ENCODE results near the gene HLA-DMB.

The HLA-DMB gene

DNA sequence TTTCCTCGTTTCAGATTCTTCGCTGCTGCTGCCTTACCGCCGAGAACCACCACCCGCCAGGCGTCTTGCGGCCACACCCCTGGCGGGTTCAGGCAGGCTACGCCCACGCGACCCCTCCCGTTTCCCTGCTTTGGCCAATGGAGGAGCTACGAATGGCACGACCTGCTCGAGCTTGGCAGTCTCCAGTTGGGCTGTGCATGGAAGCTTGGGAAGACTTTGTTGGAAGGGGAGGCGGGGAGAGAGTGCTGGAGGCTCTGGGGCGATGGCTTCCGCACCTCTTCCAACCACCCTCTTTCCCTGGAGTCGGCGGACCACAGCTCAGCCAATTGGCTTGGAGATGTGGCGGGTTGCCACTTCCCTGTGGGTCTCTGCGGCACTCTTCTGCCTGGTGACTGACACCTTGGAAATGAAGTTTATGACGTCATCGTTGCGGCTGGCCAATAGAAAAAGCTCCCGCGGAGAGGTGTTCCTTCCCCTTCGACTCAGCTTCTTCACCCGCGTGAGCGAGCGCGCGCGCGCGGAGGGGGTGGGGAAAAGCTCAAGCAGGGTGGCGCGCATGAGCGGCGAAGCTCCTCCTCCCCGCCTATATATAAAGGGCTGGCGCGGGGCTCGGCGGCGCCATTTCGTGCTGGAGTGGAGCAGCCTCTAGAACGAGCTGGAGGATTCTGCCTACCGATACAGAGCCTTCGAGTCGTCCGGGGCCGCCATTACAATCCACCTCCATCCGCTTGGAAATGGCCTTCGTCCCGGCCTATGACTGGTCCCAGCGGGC, 30.9 kb upstream of the HLA-DMB start:
- DNase-seq (ENCODE audit: low spot score) = peak; percentile 100

DNA sequence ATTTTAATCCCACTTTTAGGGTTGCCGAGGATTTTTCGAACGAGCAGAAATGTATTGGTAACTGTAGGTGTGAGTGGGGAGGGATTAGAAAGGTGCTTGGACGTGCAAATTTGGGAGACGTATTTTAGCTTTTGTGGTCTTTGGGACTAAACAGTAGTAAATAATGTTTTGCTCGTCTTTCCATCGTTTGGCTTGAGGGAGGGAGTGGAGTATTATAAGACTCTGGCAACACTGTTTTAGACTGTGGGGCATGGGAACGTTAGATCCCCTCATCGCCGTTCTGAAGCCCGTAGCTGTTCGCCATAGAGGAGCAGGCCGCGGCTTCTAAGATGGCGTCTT, 30.4 kb upstream of the HLA-DMB start:
- DNase-seq (ENCODE audit: low spot score) = no peak

DNA sequence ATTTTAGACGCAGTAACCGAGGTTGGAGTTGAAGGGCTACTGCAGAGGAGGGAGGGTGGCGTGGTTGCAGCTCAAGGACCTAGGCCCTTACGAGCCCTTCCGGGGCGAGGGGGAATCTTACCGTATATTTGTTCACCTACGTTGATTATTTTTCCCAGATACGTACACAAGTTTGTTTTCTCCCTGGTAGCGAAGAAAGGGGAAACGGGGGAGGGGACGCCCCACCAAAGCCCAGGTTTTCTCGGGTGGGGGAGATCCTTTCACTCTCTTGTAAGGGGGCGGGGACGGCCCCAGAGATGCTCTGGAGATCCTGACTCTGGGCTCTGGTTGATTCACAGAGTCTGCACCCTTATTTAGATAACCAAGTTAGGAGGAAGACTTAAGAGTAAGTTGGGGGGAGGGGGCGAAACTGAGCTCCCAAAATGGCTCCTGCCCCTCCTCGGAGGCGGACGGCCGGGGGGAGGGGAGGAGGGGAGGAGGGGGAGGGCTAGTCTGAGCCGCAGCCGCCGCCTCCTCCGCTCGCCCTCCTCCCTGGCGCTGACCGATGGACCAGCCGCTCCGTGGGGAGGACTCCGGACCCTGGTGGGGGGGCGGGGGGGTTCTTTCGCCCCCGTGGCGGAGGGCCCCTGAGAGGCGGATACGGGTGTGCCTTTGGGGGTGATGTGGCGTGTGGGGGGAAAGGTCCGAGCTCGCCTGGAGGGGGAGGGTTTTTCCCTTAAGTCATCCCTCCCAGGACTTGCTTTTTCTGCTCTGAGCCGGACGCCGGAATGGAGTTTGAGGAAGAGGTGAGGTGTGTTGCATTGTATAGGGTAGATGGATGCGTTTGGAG, 29.8 kb upstream of the HLA-DMB start:
- DNase-seq (ENCODE audit: low spot score) = peak; percentile 78

- peak; percentile 83 for DNase-seq (ENCODE audit: low spot score)
These were observed 29.0 kb upstream of the HLA-DMB start for GRCh38 chr6:32969685-32970412.

DNA sequence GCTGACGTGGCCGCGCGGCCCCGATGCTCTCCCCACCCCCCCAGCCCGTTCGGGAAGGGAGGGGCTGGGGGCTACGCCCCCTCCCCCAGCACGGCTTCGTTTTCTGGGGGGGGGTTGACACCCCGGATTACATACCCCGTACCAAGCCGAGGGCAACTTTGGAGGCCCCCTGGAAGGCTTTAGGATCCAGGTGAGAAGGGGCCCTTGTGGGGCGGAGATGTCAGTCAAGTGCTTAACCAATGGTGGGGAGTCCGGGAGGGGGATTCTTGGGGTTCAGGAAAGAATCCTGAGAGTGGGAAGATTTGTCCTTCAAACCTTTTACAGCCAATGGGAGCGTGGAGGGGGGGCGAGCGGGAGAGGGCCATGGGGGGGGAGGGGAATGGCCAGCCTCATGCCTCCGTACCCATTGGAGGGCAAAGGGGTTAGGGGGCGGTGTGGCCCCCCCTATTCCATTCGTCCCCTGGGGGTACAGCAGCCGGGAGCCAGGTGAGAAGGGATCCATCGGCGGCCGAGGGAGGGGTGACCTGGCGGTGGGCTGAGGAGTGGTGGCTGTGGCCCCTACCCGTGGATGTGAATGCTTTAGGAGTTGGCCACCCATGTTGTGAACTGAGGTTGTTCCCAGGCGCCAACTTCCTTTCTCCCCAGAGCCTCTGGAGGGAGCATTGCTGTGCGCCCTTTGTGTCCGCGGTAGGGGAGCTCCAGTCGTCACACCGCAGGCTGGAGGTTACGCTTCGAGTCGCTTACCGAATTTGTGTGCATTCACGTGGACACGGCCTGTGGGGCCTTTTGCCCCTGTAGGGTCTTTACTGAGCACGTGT, 28.2 kb upstream of the HLA-DMB start:
- peak; percentile 88 for DNase-seq (ENCODE audit: low spot score)

DNA sequence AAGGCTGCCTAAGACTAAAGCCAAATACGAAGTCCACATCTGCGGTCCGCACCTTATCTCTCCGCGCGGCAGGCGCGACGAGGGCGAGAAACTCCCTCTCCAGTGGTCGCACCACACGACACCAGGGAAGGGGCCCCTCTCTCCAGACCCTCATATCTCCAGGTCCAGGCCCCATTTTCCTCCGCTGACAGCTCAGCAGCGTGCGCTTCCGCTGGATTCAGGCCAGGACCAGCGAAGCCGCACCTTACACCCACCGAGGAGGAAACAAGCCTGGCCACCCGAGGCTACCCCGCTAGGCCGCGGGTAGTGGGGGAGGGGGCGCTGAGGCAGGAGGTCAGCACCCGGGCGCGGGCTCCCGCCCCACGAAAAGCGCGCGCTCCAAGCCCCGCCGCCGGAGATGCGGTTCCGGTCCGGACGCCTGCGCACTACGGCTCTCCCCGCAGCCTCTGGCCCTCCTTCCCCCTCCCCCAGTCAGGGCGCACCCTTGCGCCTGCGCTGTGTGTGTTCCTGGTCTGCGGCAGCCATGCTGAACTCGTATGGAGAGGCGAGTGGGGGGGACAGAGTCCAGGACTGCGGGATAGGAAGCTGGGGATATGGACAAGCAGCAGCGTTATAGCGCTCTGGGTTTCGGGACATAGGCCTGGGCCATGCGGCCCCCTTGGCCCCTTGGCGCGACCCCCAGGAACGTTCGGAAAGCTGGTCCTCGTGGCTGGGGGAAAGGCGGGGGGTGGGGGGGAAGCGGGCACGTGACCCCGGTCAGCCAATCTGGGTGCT, 27.5 kb upstream of the HLA-DMB start, which contains the start of gene BRD2:
TSS of gene BRD2 (plus strand) at position 502 of the 774 bp plus-strand sequence. CDS start 4,305 bp downstream, outside the sequence.
- peak; percentile 99 for DNase-seq (ENCODE audit: low spot score)

- DNase-seq (ENCODE audit: low spot score) = peak; percentile 87
These were observed 26.6 kb upstream of the HLA-DMB start for GRCh38 chr6:32967151-32968091.

DNA sequence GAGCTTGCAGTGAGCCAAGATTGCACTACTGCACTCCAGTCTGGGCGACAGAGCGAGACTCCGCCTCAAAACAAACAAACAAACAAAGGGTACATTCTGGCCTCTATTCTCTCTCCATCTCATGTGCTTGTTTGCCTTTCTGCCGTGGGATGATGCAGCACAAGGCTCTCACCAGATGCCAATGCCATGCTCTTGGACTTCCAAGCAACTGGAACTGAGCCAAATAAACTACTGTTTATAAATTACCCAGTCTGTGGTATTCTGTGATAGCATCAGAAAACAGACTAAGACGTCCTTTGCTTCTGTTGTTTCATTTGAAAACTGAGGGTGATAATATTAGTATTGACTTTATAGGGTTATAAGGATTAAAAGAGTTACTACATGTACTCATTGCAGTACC, 23.9 kb upstream of the HLA-DMB start:
- DNase-seq (ENCODE audit: low spot score) = no peak

- no peak for DNase-seq (ENCODE audit: low spot score)
These were observed 23.0 kb upstream of the HLA-DMB start for GRCh38 chr6:32963866-32964265.

DNA sequence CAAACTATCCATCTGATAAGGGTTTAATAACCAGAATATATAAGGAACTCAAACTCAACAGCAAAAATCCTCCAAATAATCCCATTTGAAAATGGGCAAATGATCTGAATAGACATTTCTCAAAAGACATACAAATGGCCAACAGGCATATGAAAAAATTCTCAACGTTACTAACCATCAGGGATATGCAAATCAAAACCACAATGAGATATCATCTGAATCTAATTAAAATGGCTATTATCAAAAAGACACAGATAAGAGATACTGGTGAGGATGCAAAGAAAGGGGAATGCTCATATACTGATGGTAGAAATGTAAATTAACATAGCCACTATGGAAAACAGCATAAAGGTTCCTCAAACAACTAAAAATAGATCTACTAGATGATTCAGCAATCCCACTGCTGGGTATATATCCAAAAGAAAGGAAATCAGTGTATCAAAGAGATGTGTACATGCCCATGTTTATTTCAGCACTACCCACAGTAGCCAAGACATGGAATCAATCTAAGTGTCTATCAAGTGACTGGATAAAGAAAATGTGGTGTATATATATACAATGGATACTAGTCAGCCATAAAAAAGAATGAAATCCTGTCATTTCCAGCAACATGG, 21.5 kb upstream of the HLA-DMB start:
- no peak for DNase-seq (ENCODE audit: low spot score)

GRCh38 chr6:32960563-32960962, 19.7 kb upstream of the HLA-DMB start:
- no peak for DNase-seq (ENCODE audit: low spot score)

- no peak for DNase-seq (ENCODE audit: low spot score)
These were observed 15.3 kb upstream of the HLA-DMB start for GRCh38 chr6:32956176-32956575.

DNA sequence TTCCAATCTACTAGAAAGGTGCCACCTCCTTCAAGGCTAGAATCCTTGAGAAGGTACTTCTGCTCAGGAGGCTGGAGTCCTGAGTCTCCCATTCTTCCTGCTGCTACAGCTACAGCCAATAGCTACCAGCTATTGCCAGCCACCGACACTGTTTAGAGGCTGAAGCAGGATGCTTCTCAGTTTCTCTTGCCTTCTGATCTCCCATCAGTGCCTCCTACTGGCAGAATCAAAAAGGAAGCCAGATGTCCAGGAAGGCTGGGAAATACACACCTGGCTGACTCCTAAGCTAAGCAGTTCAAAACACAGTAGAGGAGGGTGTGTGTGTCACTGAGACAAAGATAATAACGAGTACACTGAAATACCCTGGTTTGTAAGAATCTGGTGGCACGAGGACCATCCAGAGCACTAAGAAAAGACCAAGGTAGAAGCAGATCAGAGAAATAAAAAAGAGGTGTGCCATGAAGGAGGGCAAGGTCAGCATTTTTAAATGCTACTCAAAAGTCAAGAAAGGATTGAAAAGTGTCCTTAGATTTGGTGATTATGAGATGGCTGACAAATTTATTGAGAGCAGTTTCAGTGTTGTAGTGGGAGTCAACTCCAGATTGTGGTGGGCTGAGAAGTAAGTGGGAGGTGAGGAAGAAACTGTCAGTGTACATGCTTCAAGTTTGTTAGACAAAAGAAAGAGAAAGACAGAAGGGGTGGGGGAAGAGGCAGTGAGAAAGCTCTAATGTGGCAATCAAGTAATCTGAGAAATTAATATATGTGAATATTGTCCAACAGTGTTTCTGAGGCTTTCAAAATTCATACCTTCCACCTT, 14.4 kb upstream of the HLA-DMB start:
- DNase-seq (ENCODE audit: low spot score) = no peak

DNA sequence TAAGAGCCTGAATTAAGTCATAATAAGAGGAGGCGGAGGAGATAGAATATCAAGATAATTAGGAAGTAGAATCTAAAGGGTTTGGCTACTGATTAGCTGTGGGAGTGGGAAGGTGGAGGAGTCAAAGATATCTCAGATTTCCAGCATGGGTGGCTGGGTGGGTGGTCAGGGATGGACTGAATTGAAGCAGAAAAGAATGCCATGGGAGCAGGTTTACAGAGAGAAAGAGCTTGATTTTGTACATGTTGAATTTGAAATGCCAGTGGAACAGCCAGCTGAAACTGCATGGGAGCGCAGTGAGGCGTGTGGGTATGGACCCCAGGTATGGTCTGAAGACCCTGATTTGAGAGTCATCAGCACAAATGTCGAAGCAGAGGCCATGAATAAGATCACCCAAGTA, 13.4 kb upstream of the HLA-DMB start:
- no peak for DNase-seq (ENCODE audit: low spot score)

GRCh38 chr6:32953775-32954174, 12.9 kb upstream of the HLA-DMB start:
- no peak for DNase-seq (ENCODE audit: low spot score)

- DNase-seq (ENCODE audit: low spot score) = peak; percentile 97
These were observed 12.2 kb upstream of the HLA-DMB start, which contains the start of gene HLA-DMA for GRCh38 chr6:32952817-32953739. Gene HLA-DMA (minus strand): TSS chr6:32953097. CDS start chr6:32953036, 61 bp downstream.

- no peak for DNase-seq (ENCODE audit: low spot score)
These were observed 9.6 kb upstream of the HLA-DMB start for GRCh38 chr6:32950449-32950848.
